ENCODE results near the gene MOCS1. TPM values are rescaled to one million over a fixed set of nuclear protein-coding genes. Genes with fewer than 3 reads are reported as not detected.

MOCS1 gene
- total RNA-seq, 1 donor from 2014 or later, result 70.0 TPM

DNA sequence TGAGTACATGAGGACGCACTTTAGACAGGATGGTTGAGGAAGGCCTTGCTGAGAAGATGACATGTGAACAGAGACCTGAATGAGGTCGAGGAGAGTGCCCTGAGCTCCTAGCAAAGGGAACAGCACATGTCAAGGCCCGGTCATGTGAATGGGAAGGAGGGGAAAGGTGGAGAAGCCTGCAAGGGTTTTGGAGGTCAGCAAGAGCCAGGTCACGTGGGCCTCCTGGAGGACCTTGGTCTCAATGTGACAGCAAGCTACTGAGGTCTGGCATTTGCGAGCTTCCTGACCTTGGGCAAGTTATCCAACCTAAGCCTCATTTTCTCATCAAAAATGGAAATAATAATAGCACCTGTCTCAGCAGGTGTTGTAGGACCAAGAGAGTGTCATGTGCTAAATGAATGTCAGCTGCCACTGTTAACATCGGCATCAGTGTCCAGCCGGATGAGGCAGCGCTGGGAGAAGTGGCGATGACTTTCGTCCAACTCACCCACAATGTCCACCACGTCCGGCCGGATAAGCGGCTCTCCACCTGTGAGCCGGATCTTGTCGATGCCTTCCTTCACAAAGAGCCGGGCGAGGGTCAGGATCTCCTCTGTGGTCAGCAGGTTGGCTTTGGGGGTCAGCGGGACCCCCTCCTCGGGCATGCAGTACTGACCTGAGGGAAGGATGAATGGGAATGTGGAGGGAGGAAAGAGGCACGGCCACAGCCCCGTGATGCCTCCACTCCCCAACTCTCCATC lies 8.9 kb downstream of the MOCS1 start:
- DNase-seq (ENCODE audit: low spot score), result no peak

DNA sequence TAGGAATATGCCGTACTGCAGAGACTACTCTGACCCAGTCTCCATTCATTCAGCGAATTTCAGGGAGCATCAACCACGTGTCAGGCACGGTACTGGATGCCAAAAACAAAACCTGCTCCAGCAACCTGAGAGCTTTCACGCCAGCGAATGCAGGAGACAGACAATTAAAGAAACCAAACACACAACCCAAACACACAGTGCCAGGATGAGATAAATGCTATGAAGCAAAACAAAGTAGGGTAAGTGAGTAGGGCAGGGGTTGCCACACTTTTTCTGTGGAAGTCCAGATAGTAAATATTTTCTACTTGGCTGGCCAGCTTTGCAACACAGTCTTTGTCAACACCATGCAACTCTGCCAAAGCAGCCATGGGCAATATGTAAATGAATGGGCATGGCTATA lies 10.0 kb downstream of the MOCS1 start:
- no peak for DNase-seq (ENCODE audit: low spot score)

DNA sequence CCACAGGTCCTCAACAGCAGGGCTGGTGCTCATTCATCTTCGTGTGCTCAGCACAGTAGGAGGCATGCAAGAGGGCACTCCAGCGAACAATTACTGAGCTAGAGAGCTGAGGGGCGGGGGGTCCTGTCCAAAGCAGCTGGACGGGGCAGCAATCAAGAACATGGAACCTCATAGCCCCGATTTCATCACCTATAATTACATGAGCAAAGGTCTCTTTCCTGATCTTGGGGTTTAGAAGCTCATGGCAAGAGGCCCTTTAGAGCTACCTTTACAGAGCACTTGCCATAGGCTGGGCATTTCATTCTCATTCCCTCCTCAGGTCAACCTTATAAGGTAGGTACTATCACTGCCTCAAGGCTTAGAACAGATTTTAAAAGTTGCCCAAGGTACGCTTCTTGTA lies 10.4 kb downstream of the MOCS1 start:
- no peak for DNase-seq (ENCODE audit: low spot score)

DNA sequence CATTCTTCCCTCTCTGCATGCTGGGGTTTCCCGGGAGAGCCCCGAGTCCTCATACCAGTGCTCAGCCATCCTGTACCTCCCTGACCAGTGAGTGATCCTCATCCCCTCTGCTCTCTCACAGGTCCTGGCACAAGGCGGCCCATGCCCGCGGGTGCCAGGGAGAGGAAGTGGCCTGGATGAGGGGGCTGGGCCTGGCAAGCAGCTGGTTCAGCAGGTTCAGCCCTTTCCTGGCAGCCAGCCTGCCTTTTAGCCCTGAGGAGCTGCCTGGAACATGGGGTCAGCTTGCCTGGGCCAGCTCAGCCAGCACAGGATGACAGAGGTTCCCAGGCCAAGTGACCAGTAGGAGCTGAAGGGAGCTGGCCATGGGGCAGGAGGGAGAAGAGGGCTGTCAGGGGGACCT lies 10.9 kb downstream of the MOCS1 start:
- DNase-seq (ENCODE audit: low spot score), result no peak

DNA sequence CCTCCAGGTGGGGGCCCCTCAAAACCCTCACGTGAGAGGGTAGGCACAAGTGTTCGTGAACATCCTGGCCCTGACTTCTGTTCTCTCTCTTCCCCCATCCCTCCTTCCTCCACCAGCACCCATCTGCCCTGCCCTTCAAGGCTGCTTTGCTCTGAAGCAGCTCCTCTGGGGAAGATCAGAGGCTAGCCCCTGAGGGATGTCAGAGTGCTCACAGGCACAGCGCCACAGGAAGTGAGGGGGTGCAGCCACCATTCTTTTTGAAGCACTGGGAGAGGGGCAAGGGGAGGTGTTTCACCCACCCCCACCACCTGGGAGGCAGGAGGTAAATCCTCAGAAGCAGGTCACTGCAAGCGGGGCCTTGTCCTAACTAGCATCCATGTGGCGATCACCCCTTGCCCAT lies 11.4 kb downstream of the MOCS1 start:
- DNase-seq (ENCODE audit: low spot score), result peak; percentile 49

DNA sequence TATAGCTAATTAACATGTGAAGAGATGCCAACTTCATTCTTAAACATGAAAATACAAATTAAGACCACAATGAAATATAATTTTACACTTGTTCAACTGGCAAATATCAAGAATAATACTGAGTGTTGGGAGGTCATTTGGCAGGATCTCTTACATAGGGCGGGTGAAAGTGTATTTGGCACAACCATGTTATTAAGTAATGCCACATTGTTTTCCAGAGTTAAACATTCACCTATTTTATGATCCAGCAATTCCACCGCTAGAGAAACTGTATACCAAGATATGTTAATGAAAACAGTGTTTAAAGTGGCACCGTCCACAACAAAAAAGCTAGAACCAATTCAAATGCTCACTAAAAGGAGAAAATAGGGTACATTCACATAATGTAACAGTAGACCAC lies 14.1 kb downstream of the MOCS1 start:
- DNase-seq (ENCODE audit: low spot score), result no peak

DNA sequence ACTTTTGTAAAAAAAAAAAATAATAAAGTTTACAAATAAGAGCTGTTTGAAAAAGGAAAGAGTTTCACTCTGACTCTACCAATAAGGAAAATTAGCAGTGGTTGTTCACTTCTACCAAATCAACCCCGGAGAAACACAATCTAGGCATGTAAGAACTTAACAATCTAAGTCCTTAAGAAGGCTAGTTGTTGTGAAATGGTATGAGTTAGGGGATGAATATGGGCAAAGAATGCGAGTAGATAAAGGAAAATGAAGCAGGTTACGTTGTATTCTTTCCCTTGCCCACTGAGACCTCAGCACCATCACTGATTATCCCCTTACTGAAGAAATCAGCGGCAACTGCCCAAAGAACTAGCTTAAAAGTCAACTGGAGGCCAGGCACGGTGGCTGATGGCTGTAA lies 15.4 kb downstream of the MOCS1 start:
- DNase-seq (ENCODE audit: low spot score), result no peak

DNA sequence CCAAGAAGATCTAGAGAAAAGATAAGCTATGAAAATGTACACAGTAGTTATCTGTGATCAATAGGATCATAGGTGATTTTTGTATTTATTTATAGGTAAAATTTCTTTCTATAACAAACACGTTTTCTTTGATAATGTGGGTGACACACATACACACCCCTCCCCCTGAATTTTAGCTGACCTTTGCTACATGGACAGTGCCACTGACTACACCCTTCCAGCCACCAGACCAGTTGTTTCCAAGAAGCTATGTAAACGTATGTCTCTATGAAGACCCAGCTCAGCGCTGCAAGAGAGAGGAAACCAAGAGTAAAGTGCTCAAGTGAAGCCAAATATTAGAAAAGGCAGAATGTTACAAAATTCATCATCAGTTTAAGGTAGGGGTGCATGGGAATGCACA lies 16.3 kb downstream of the MOCS1 start:
- peak; percentile 4 for DNase-seq (ENCODE audit: low spot score)

DNA sequence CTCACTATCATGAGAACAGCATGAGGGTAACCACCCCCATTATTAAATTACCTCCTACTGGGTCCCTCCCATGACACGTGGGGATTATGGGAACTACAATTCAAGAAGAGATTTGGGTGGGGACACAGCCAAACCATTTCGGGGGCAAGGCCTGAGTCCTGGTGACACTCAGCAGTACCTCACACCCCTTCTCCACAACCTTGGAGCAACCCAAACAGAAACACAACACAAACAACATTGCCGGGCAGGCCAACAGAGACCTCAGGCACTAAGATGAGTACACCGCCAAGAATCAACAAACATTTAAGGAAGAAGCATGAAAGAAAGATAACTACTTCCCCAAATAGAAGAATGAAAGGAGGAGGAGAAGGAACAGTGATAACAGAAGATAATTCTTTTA lies 16.9 kb downstream of the MOCS1 start:
- peak; percentile 51 for DNase-seq (ENCODE audit: low spot score)

DNA sequence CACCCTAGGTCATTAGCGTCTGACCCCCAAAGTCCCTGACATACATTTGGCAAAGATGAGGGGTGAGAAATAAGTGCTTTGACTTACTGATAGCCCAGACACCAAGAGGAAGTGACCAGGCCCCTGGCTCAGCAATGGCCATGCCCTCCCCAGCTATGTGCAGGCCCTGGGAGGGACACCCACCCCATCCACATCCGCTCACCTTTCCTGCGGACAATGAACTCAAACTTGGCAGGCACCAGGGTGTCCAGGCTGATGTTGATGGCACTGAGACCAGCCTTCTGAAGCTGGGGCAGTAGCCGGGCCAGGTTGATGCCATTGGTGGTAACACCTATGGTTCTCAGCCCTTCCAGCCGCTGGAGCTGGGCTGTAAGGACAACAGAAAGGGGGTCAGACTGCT lies 18.4 kb downstream of the MOCS1 start:
- DNase-seq (ENCODE audit: low spot score), result peak; percentile 78

DNA sequence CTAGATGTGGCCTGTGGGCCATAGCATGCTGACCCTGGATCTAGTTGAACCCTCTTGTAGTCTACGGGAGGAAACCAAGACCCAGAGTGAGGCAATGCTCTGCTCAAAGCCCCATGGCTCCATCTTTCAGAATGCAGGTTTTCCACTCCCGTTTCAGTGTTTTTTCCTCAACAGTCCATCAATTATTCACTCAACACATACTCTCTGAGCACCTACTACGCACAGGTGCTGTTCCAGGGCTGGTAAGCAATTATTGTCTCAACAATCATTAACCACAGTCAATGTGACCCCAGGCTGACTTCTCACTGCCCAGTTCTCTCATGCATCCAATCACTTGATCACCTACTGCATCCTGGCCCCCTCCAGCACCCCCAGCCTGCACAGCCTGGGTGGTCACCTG lies 20.0 kb downstream of the MOCS1 start:
- DNase-seq (ENCODE audit: low spot score), result peak; percentile 53

DNA sequence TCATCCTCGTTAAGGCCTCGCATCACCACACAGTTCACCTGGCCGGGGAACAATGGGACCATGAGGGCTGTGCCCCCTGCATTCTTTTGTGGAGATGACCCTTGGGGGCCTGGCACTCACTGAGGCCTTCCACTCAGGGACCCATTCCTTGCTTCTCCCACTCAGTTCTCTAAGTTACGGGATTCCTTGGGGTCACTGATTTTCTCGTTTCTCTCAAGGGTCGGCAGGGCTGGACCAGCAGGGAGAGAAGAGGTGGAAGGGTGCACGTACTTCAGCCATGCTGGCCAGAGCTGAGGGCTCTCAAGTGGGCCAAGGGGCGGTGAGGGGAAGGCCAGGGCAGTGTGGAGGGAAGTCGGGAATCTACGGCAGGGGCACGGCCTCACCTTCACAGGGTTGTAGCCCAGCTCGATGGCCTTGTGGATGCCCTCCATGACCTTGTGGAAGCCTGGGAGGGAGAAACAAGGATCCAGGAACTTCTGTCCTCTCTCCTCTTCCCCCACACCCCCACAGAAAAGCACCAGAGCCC lies 20.8 kb downstream of the MOCS1 start:
- DNase-seq (ENCODE audit: low spot score), result peak; percentile 65

DNA sequence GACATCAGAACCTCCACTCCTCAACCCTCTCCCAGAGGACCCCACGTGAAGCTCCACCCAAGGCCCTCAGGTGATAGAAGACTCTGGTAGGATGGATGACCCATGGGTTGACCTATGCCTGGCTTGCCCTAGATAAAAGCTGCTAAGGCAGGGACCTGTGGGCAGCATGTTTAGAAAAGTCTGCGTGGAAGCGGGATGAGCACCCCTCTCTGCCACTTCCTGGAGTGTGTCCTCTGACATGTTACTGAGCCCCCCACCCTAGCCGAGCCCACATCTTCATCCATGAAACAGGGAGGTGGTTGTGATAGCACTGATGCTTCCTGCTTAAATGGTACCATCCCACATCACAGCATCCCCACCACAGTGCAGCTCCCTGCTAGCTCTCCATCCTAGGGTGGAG lies 21.8 kb downstream of the MOCS1 start:
- peak; percentile 26 for DNase-seq (ENCODE audit: low spot score)

DNA sequence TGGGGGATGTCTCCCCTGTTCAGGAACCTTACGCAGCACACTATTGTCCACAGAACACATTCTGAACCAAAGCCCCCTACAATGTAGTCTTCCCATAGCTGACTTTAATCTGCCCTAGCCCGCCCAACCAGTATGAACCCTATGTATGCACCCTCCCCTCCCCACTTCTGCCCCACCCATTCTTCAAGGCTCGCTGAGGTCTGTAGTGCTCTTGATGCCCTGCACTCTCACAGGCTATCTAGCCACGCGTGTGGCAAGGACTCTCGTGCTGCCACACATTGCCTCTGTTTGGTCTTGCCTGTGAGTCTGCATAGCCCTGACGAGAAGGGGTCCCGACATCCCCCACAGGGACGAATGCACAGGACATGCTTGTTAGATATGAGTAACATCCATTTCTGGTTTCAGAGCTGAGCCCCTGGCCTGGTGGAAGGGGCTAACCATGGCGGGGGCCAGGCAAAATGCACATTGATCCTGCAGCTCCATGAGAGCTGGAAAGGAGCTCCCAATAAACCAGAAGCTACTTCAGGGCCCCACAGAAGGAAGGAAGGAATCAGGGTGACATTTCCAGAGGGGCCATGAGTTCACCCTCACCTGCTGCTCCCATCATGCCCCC lies 22.6 kb downstream of the MOCS1 start:
- DNase-seq (ENCODE audit: low spot score), result peak; percentile 43

DNA sequence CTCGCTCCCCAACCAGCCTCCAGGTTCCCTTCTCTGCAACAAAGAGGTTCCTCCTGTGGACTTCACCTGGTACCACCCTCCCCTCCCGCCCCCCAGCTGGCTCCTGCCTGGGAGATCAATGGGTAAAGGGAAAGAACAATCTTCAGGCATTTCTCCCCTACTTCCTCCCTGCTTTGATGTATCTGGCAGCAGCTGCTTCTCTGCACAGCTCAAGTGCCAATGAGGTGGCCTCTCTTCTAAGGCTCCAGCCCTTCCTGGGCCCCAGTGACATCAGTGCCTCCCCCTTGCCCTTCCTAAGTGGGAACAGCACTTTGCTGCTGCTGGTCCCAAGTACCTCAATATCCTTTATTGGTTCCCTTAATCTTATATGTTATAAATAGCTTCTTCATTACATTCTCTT lies 23.5 kb downstream of the MOCS1 start:
- no peak for DNase-seq (ENCODE audit: low spot score)

DNA sequence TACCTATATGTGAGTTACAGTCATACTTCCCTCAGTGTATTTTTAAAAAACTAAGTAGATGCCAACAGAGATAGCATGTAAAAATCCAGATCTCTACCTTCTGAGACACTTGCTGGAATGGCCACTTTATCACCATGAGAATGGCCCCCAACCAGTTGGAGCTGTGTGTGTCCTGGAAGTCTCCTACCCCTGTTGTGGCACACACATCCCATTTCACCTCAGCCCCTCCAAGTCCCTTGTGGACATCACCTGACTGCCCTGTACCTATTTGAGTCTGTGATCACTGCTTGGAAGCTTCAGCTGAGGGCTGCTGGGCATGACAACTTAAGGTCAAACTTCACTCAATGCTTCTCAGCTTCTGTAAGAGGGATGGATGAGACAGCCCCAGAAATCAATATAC lies 24.1 kb downstream of the MOCS1 start:
- DNase-seq (ENCODE audit: low spot score), result peak; percentile 39

DNA sequence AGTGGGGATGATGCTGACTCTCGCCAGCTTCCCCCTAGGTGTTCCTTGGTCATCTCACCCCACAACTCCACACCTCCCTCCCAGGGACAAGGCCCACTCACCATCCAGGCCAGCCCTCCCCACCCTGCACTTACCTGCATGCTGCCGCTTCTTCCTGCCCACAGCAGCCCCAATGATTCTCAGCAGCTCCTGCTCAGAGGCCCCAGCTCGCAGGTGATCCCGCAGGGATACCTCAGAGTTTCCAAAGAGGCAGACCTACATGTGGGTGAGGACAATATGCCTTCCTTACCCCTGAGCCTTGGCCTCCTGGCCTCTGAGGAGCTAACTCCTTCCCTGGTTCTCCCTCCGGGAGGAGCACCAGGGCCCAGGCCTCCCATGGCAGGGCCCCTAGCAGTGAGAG lies 24.6 kb downstream of the MOCS1 start:
- peak; percentile 73 for DNase-seq (ENCODE audit: low spot score)

DNA sequence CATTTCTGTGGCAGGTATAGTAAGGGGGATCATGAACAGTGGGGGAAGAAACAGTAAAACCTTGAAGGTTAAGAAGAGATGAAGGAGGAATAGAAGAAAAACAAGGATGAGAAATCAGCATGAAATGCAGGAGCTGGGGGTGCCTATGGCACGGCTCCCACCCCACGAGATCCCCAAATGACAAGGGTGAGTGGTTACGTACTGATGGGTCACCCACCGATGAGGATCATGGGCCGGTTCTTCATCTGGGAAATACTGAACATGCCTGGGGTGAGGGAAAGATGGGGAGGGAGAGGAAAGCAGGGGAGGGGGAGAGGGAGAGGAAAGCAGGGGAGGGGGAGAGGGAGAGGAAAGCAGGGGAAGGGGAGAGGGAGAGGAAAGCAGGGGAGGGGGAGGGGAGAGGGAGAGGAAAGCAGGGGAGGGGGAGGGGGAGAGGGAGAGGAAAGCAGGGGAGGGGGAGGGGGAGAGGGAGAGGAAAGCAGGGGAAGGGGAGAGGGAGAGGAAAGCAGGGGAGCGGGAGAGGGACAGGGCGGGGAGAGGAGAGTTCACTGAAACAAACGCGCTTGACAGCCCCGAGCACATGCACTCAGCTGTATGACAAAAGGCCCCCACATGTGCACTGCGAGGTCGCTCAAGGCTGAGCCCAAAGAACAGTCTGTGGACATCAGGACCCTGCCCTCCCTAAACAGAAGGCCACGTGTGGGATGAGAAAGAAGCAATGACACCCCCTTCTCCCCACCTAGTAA lies 25.3 kb downstream of the MOCS1 start:
- DNase-seq (ENCODE audit: low spot score), result peak; percentile 28

DNA sequence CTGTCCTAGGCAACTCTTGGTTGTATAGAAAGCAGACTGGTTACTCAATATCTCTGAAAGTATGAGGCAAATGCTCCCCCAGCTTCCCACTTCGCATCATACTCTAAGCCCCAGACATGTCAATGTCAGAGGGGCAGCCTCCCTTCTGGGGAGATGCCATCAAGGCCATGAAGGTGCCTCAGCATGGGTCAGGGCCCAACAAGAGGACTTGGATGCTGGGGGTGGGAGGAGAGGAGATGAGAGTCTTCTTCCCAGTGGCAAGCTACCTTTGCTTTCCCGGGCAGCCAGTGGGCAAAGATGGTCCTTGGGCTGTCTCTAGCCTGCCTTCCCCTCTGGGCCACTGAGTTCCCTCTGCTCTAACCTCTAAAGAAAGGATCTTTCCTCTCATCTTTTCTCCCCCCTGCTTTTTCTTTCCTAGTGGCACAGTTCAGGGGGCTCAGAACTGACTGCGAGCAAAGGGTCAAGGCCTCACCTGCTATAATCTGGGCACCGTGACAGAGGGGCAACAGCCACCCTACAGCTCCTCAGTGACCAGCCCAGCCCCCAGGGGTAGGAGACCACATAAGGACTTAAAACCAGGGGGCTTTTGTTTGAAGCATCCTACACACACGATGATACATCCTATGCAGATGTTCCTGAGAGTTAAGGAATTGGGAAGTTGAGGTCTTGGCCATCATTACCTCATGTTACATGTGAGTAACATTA lies 26.2 kb downstream of the MOCS1 start:
- DNase-seq (ENCODE audit: low spot score), result peak; percentile 77

DNA sequence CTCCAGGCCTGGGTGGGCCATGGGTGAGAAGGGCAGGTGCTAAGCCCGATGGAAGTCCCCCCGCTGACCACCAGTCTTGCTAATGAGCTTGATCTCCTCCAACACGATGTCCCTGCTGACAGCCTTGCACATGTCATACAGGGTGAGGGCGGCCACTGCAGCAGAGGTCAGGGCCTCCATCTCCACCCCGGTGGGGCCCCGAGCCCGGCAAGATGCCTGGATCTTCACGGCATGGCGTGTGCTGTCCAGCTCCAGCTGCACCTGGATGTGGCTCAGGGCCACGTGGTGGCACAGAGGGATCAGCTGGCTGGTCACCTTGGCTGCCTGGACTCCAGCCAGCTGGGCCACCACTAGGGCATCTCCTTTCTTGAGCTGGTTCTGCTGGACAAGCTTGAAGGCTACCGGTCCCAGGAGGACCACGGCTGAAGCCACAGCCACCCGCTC lies 27.9 kb downstream of the MOCS1 start:
- peak; percentile 86 for DNase-seq (ENCODE audit: low spot score)

DNA sequence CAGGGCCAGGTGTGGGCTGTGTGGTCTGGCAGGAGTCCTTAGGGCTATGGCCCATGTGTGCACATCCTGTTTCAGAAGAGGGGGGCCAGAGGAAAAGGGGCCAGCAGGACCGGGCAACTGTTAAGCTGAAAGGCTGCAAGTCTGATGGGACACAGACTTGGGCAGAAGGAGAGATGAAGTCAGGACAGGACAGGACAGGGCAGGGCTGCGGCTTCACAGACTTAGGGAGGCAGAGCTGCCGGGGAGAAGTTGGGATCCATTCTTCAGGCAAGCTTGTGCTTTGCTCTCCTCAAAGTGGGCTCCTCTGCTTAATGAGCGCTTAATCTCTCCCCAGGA lies 28.7 kb downstream of the MOCS1 start:
- peak; percentile 84 for DNase-seq (ENCODE audit: low spot score)

Data from mesenteric fat pad (tissue), 1 donor.